NCI-H524 treated with DMSO at 0.1 percent for 48 hours (cell line): ENCODE data around the gene OBSCN.

ENCODE experiments used
- DNase-seq: peaks from one replicate; lab custom pipeline; 2025; lab: John Stamatoyannopoulos, UW

OBSCN gene

GRCh38 chr1:228370941-228371740 lies 163.3 kb downstream of the OBSCN start:
- DNase-seq: no peak

DNA sequence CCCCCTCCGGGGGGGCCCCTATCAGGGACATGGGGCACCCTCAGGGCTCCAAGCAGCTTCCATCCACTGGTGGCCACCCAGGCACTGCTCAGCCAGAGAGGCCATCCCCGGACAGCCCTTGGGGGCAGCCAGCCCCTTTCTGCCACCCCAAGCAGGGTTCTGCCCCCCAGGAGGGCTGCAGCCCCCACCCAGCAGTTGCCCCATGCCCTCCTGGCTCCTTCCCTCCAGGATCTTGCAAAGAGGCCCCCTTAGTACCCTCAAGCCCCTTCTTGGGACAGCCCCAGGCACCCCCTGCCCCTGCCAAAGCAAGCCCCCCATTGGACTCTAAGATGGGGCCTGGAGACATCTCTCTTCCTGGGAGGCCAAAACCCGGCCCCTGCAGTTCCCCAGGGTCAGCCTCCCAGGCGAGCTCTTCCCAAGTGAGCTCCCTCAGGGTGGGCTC lies 163.9 kb downstream of the OBSCN start:
- no peak for DNase-seq

DNA sequence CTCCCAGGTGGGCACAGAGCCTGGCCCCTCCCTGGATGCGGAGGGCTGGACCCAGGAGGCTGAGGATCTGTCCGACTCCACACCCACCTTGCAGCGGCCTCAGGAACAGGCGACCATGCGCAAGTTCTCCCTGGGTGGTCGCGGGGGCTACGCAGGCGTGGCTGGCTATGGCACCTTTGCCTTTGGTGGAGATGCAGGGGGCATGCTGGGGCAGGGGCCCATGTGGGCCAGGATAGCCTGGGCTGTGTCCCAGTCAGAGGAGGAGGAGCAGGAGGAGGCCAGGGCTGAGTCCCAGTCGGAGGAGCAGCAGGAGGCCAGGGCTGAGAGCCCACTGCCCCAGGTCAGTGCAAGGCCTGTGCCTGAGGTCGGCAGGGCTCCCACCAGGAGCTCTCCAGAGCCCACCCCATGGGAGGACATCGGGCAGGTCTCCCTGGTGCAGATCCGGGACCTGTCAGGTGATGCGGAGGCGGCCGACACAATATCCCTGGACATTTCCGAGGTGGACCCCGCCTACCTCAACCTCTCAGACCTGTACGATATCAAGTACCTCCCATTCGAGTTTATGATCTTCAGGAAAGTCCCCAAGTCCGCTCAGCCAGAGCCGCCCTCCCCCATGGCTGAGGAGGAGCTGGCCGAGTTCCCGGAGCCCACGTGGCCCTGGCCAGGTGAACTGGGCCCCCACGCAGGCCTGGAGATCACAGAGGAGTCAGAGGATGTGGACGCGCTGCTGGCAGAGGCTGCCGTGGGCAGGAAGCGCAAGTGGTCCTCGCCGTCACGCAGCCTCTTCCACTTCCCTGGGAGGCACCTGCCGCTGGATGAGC lies 164.5 kb downstream of the OBSCN start:
- no peak for DNase-seq

DNA sequence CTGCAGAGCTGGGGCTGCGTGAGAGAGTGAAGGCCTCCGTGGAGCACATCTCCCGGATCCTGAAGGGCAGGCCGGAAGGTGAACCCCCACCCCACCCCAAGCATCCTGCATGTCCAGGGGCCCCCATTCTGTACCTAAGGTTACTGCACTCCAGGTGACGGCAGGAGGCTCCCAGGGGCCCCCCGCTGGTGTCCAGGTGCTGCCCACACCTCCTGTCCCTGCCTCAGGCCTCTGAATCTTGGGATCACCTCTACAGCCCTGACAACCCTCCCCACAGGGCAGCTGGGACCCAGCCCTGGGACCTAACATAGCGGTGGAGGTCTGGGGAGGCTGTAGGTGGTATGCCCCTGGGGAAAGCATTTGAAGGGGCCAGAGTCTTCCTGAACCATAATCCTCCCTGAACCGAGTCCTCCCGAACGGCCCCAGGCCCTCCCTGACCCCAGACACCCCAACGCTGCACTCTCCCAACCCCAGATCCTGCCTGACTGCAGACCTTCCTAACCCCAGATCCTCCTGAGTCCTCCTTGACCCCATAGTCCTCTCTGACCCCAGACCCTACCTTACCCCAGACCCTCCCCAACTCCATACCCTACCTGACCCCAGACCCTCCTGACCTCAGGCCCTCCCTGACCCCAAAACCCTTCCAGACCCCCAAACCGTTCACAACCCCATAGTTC lies 165.3 kb downstream of the OBSCN start:
- no peak for DNase-seq

GRCh38 chr1:228373681-228374571 lies 166.1 kb downstream of the OBSCN start:
- DNase-seq: no peak

DNA sequence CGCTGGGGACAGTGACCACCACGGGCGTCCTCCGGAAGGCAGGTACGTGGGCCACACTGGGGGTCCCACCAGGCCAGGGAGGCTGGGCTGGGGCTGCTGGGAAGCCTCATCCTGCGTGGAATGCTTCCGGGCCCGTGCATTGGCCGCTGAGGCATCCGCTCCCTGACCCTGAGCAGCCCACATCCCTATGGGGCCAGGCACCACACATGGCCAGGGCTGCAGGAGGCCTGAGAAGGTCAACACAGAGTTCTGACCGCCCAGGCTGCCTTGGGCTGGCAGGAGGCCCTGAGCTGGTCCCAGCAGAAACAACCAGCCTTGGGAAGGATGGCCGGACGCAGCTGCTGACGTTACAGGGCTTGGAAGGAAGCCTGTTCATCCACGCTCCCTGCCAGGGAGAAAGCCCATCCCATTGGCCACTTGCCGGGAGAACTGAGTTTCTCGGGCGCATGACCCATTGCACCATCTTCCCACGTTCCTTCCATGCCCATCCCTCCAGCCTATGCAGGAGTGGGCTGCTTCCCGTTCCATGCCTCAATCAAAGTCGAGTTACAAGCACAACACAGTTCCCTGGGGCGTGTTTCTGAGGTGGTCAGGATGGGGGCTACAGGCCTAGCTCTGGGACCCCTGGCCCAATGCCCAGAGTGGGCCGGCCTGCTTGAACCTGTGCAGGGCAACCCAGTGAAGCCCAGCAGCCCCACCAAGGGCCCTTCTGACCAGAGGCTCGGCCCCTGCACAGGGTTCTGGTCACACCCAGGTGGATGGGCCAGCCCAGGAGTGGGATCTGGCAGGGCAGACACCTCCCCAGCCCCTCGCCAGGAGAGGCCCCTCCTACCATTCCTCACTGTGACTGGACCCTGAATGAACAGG lies 167.1 kb downstream of the OBSCN start:
- DNase-seq: no peak

GRCh38 chr1:228375578-228376261 lies 167.9 kb downstream of the OBSCN start:
- DNase-seq: no peak

DNA sequence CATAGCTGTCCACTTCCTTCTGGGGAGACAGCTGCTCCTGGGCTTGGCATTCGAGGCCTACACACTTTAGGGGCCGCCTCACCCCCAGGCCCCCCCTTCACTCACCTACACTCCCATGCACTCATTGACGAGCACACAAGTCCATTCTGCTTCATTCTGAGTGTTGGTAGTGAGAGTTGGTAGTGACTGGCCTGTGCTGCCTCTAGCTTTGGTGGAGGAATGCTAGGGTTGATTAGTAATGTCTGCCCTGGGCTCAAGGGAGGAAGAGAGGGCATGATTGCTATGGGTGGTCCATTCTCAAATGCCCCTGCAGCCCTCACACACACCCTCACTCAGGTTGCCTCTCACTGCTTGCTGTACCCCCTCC lies 168.4 kb downstream of the OBSCN start:
- DNase-seq: no peak

- no peak for DNase-seq
Measured at GRCh38 chr1:228376651-228377631, 169.1 kb downstream of the OBSCN start.

DNA sequence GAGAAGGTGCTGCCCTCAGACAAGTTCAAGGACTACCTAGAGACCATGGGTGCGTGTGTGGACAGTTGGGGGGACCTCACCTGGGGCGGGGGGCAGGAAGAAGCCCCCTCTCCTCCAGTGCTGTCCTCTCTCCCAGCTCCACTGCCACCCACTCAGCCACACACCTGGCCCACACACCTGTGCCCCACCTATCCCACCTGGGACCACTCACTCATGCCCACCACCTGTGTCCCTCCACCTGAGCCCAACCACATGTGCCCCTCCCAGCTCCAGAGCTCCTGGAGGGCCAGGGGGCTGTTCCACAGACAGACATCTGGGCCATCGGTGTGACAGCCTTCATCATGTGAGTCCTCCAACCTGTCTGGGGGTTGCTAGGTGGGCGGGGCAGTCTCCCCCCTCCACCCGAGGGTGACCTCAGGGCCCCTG lies 169.8 kb downstream of the OBSCN start:
- no peak for DNase-seq

DNA sequence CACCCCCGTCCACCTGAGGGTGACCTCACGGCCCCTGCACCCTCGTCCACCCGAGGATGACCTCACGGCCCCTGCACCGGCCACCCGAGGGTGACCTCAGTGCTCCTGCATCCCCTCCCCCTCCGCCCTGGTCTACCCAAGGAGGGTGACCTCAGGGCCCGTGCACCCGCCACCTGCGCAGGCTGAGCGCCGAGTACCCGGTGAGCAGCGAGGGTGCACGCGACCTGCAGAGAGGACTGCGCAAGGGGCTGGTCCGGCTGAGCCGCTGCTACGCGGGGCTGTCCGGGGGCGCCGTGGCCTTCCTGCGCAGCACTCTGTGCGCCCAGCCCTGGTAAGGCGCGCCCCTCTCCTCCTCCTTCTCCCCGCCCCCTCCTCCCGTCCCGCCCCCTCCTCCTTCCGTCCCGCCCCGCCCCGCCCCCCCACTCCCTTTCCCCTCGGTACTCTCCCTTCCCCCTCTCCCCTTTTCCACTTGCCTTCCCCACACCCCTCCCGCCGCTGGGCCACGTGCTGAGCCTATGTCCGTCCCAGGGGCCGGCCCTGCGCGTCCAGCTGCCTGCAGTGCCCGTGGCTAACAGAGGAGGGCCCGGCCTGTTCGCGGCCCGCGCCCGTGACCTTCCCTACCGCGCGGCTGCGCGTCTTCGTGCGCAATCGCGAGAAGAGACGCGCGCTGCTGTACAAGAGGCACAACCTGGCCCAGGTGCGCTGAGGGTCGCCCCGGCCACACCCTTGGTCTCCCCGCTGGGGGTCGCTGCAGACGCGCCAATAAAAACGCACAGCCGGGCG lies 170.4 kb downstream of the OBSCN start:
- no peak for DNase-seq

- no peak for DNase-seq
Measured at GRCh38 chr1:228378873-228379460, 171.1 kb downstream of the OBSCN start.

DNA sequence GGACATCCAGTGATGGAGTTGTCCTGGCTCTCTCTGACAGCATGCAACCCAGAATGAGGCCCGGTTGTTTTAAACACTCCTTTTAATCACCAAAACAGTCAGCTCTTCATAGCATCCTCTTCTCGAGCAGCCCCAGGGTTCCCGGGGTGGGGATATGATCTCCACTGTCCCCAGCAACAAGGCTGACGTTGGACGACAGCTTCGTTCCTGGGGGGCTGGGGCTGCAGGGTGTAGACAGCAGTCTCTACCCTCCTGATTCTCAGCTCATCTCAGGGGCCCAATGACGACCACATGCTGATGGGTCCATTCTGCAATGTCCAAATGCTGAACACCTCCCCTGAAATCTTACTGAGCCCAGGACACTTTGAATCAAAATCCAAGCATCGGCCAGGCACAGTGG lies 171.8 kb downstream of the OBSCN start:
- DNase-seq: no peak

- no peak for DNase-seq
Measured at GRCh38 chr1:228381356-228381755, 173.5 kb downstream of the OBSCN start.

DNA sequence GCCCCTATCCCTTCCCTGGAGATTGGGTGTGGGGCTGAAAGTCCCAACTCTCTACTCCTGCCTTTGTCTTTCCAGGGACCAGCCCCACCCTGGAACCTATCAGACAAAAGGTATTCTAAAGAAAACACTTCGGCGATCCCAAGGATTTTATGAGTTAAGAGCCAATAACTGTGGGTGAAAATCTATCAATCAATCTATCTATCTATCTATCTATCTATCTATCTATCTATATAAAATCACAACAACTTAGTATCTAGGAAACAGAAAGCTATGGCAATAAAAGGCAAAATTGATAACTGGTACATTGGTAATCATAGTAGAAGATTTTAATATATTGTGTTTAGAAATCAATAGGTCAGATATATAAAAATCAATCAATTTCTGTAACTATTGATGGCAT lies 175.9 kb downstream of the OBSCN start:
- no peak for DNase-seq

DNA sequence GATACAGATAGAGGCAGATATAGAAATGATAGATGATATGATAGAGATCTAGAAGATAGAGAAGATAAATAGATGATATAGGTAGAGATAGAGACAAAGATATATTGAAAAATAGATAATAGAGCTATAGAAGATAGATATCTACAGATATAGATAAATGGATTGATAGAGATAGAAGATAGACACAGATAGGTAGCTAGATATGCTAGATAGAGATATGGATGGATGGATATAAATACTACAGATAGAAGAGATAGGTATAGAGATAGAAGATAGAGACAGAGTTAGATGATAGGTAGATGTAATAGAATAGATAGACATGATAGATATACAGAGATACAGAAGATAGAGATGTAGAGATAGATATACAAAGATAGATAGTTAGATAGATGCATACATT lies 177.4 kb downstream of the OBSCN start:
- no peak for DNase-seq

DNA sequence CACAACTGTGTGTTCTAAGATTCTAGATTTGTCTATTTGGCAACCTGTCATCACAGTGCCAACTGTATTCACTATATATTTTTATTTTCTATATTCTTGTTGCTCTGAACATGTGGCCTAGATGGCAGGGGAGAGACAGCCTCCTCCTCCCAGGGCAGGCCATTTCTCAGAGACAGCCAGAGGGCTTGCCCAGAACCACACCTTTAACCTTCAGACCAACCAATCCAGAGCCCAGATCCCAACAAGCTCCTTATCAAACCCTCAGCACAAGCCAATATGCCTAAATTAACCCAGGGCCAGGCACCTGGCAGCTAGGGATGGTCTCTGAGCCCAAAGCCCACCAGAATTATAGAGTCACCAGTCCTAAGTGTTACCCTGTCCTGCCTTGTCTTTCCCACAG lies 179.5 kb downstream of the OBSCN start:
- DNase-seq: no peak

GRCh38 chr1:228390649-228391048 lies 182.8 kb downstream of the OBSCN start:
- no peak for DNase-seq
